Neural cell (in vitro differentiated cells): ENCODE results near the gene LARGE1. TPM values are rescaled to one million over a fixed set of nuclear protein-coding genes. Genes with fewer than 3 reads are reported as not detected.

Experiments
- H2AFZ ChIP-seq: fragments of 200-600, 300-800 bp; sonication (generic), shearing (Covaris generic); 2 replicates; pipeline ENCODE4 v1.6.0; 2014; ENCODE audit warnings: low read depth, mild to moderate bottlenecking, antibody characterized with exemption, low read length, moderate library complexity
- H3F3A ChIP-seq: fragments of 200-600 bp; shearing (Covaris generic); 2 replicates; pipeline ENCODE4 v1.6.1; 2016; ENCODE audit warnings: mild to moderate bottlenecking, moderate library complexity, mixed read lengths, antibody characterized with exemption, low read length; ENCODE audit not compliant: insufficient read depth, poor library complexity, severe bottlenecking
- H3K27ac ChIP-seq: fragments of 200-600, 300-800 bp; sonication (generic), shearing (Covaris generic); 2 replicates; pipeline ENCODE4 v1.5.1; 2014; ENCODE audit warnings: mild to moderate bottlenecking, low read length, moderate library complexity
- H3K27me3 ChIP-seq: fragments of 300-800, 200-600 bp; sonication (generic), shearing (Covaris generic); 2 replicates; pipeline ENCODE4 v1.6.0; 2014; ENCODE audit warnings: mild to moderate bottlenecking, low read depth, low read length, moderate library complexity; ENCODE audit not compliant: insufficient read depth
- H3K36me3 ChIP-seq: fragments of 300-800, 200-600 bp; sonication (generic), shearing (Covaris generic); 2 replicates; pipeline ENCODE4 v1.5.1; 2014; ENCODE audit warnings: mild to moderate bottlenecking, antibody characterized with exemption, low read length, moderate library complexity; ENCODE audit not compliant: insufficient read depth
- H3K4me2 ChIP-seq: fragments of 300-800, 200-600 bp; sonication (generic), shearing (Covaris generic); 2 replicates; pipeline ENCODE4 v1.6.0; 2014; ENCODE audit warnings: mild to moderate bottlenecking, low read length
- H3K4me3 ChIP-seq: fragments of 300-800, 200-600 bp; sonication (generic), shearing (Covaris generic); 2 replicates; pipeline ENCODE4 v1.5.1; 2014; ENCODE audit warnings: mild to moderate bottlenecking, low read length, moderate library complexity
- H3K79me2 ChIP-seq: fragments of 200-600 bp; shearing (Covaris generic); replicated peaks from 2 replicates; pipeline ENCODE4 v1.6.0; 2014; ENCODE audit warnings: mild to moderate bottlenecking, low read length, moderate library complexity; ENCODE audit not compliant: insufficient read depth
- H3K9ac ChIP-seq: fragments of 300-800, 200-600 bp; sonication (generic), shearing (Covaris generic); 2 replicates; pipeline ENCODE4 v1.6.1; 2016; ENCODE audit warnings: mild to moderate bottlenecking, low read length, mixed read lengths
- H3K9me2 ChIP-seq: fragments of 200-600 bp; shearing (Covaris generic); 2 replicates; pipeline ENCODE4 v1.6.1; 2016; ENCODE audit warnings: mild to moderate bottlenecking, low read length, mixed read lengths; ENCODE audit not compliant: insufficient read depth
- H3K9me3 ChIP-seq: fragments of 200-600, 300-800 bp; sonication (generic), shearing (Covaris generic); 2 replicates; pipeline ENCODE4 v1.6.1; 2016; ENCODE audit warnings: mild to moderate bottlenecking, mixed run types, low read length, moderate library complexity, mixed read lengths
- H4K20me1 ChIP-seq: fragments of 200-600 bp; shearing (Covaris generic); 2 replicates; pipeline ENCODE4 v1.6.1; 2016; ENCODE audit warnings: mild to moderate bottlenecking, mixed run types; ENCODE audit not compliant: insufficient read depth
- CTCF ChIP-seq: fragments of 450-650 bp; IDR thresholded peaks from 2 replicates; pipeline ENCODE4 v1.5.1; 2014; ENCODE audit warnings: antibody characterized with exemption, mild to moderate bottlenecking, moderate library complexity; ENCODE audit not compliant: poor library complexity, severe bottlenecking
- EP300 ChIP-seq: fragments of 450-650 bp; conservative IDR thresholded peaks from 2 replicates; pipeline ENCODE4 v1.6.1; 2014; ENCODE audit warnings: antibody characterized with exemption, mild to moderate bottlenecking, moderate library complexity; ENCODE audit not compliant: poor library complexity, severe bottlenecking
- EZH2 ChIP-seq: fragments of 200-600, 300-800 bp; shearing (Covaris generic), sonication (generic); IDR thresholded peaks from 2 replicates; pipeline ENCODE4 v1.6.1; 2014; ENCODE audit warnings: antibody characterized with exemption, low read length, borderline replicate concordance, mild to moderate bottlenecking; ENCODE audit not compliant: insufficient read depth, poor library complexity, severe bottlenecking
- MXI1 ChIP-seq: fragments of 450-650 bp; conservative IDR thresholded peaks from 2 replicates; pipeline ENCODE4 v1.6.1; 2014; ENCODE audit warnings: antibody characterized with exemption, mild to moderate bottlenecking; ENCODE audit not compliant: poor library complexity, severe bottlenecking
- POLR2AphosphoS5 ChIP-seq: IDR thresholded peaks from 2 replicates; pipeline ENCODE4 v1.6.1; 2012
- RAD21 ChIP-seq: fragments of 450-650 bp; conservative IDR thresholded peaks from 2 replicates; pipeline ENCODE4 v1.6.1; 2014; ENCODE audit warnings: antibody characterized with exemption, mild to moderate bottlenecking, moderate library complexity
- SMC3 ChIP-seq: fragments of 450-650 bp; conservative IDR thresholded peaks from 2 replicates; pipeline ENCODE4 v1.6.1; 2014; ENCODE audit warnings: antibody characterized with exemption, mild to moderate bottlenecking, moderate library complexity; ENCODE audit not compliant: poor library complexity
- TAF1 ChIP-seq: IDR thresholded peaks from 2 replicates; pipeline ENCODE4 v1.6.1; 2012; ENCODE audit warnings: low read depth
- polyA plus RNA-seq: library from polyadenylated mRNA; depleted of rRNA; stranded (reverse); fragments of >200 nt; gene quantifications from 2 replicates; pipeline ENCODE4 v1.2.3, GENCODE V29; 2014
- TF ChIP-seq, protein P1 (sequence below): IDR thresholded peaks from 2 replicates; pipeline ENCODE4 v1.6.1; 2012; ENCODE audit warnings: borderline replicate concordance

Gene LARGE1
- polyA plus RNA-seq, 1 donor from 2014 or later: 27.5 TPM

DNA sequence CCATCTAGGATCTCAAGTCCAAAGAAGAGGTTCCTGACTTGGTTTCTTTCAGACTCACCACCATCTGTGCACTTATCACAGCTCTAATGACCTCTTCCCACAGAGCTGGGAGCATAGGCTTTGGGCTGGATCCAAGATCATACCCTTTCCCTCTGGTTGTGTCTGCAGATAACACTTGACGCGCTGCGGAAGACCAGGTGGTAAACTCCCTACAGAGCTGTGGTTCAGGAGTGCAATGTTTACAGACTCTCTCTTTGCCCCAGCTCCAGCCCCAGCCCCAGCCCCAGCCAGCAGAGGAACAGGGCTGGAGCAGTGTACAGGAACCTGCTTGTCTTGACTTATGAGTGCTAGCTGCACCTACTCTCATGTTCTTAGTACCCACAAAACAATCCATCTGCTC lies 587.7 kb downstream of the LARGE1 start:
- Histone ChIP-seq H3K79me2 (no peaks in the 10 kb centered on the region), H2AFZ (no peak overlapping the region), H3K4me3 (no peak overlapping the region), H3F3A (no peaks in the 10 kb centered on the region), H4K20me1 (no peaks in the 10 kb centered on the region), H3K9me2 (no peaks in the 10 kb centered on the region), H3K27me3 (no peaks in the 10 kb centered on the region), H3K36me3 (no peaks in the 10 kb centered on the region), H3K9me3 (no peaks in the 10 kb centered on the region), H3K4me2 (no peak overlapping the region), H3K27ac (no peak overlapping the region), H3K9ac (no peak overlapping the region)
- TF ChIP-seq TAF1 (no peak), EZH2 (no peak), MXI1 (no peak), CTCF (no peak), RAD21 (no peak), SMC3 (no peak), POLR2AphosphoS5 (no peak), EP300 (no peak)
- TF ChIP-seq, protein P1, sequence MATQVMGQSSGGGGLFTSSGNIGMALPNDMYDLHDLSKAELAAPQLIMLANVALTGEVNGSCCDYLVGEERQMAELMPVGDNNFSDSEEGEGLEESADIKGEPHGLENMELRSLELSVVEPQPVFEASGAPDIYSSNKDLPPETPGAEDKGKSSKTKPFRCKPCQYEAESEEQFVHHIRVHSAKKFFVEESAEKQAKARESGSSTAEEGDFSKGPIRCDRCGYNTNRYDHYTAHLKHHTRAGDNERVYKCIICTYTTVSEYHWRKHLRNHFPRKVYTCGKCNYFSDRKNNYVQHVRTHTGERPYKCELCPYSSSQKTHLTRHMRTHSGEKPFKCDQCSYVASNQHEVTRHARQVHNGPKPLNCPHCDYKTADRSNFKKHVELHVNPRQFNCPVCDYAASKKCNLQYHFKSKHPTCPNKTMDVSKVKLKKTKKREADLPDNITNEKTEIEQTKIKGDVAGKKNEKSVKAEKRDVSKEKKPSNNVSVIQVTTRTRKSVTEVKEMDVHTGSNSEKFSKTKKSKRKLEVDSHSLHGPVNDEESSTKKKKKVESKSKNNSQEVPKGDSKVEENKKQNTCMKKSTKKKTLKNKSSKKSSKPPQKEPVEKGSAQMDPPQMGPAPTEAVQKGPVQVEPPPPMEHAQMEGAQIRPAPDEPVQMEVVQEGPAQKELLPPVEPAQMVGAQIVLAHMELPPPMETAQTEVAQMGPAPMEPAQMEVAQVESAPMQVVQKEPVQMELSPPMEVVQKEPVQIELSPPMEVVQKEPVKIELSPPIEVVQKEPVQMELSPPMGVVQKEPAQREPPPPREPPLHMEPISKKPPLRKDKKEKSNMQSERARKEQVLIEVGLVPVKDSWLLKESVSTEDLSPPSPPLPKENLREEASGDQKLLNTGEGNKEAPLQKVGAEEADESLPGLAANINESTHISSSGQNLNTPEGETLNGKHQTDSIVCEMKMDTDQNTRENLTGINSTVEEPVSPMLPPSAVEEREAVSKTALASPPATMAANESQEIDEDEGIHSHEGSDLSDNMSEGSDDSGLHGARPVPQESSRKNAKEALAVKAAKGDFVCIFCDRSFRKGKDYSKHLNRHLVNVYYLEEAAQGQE: no peak

- Histone ChIP-seq H3K9ac (no peak overlapping the region), H3K27me3 (no peaks in the 10 kb centered on the region), H3K9me2 (no peaks in the 10 kb centered on the region), H4K20me1 (no peaks in the 10 kb centered on the region), H3K9me3 (no peaks in the 10 kb centered on the region), H3F3A (no peaks in the 10 kb centered on the region), H3K36me3 (no peaks in the 10 kb centered on the region), H3K4me3 (no peak overlapping the region), H2AFZ (no peak overlapping the region), H3K79me2 (no peaks in the 10 kb centered on the region), H3K4me2 (no peak overlapping the region), H3K27ac (no peak overlapping the region)
- TF ChIP-seq MXI1: no peak
- no peak for TF ChIP-seq TAF1
- TF ChIP-seq CTCF: no peak
- TF ChIP-seq, protein P1: no peak
- TF ChIP-seq RAD21: no peak
Observed at GRCh38 chr22:33331017-33331416, 589.3 kb downstream of the LARGE1 start.
